Sciatic nerve (tissue), 2 donors: ENCODE data around the gene PSENEN. TPM values are rescaled to one million over a fixed set of nuclear protein-coding genes. Genes with fewer than 3 reads are reported as not detected.

Experiments used
- ATAC-seq: fragments of 200-7000 bp; cut with Tn5 transposase; one replicate; pipeline ENCODE4 v1.9.1; 2020; ENCODE audit warnings: mild to moderate bottlenecking, moderate library complexity
- DNase-seq: peaks from one replicate; pipeline ENCODE4 v3.0.0-alpha.2; 2020; ENCODE audit warnings: low spot score
- intact Hi-C: fragments of 100-400 bp; cut with DNase I; formaldehyde crosslinking; loops from one replicate; pipeline ENCODE4 v1.14.2; 2022
- total RNA-seq: library from RNA; stranded (reverse); fragmentation: NEBNext Ultra II Directional; extraction: Animal tissue kit (Norgen Biotek cat#: 25700); gene quantifications from one replicate; pipeline ENCODE4 v1.2.1, GENCODE V29; 2021
- donor health status: DM: no; HTN: no; CAD: no.
- donor health status: DM: no; HTN: no; CAD: no.

PSENEN gene
- total RNA-seq, 1 donor from 2014 or later: 45.6 TPM

GRCh38 chr19:35779033-35779432, 33.6 kb downstream of the PSENEN start:
- DNase-seq (no peak), ATAC-seq (no peak)
- intact Hi-C loops: no loop called here

- intact Hi-C loops: no loop called here
- no peak for DNase-seq
- no peak for ATAC-seq
These were observed 34.6 kb downstream of the PSENEN start for GRCh38 chr19:35780058-35780457.

- DNase-seq (no peak), ATAC-seq (no peak)
- intact Hi-C loops: no loop called here
These were observed 35.3 kb downstream of the PSENEN start for GRCh38 chr19:35780717-35781116.

- intact Hi-C loops: no loop called here
- ATAC-seq (no peak), DNase-seq (no peak)
These were observed 36.2 kb downstream of the PSENEN start for GRCh38 chr19:35781650-35782049.

- DNase-seq (no peak), ATAC-seq (no peak)
- intact Hi-C loops: no loop called here
These were observed 37.1 kb downstream of the PSENEN start for GRCh38 chr19:35782589-35782988.

- intact Hi-C loops: no loop called here
- DNase-seq (no peak), ATAC-seq (no peak)
These were observed 38.3 kb downstream of the PSENEN start for GRCh38 chr19:35783469-35784434.

- no peak for ATAC-seq
- DNase-seq: no peak
- intact Hi-C loops: no loop called here
These were observed 39.3 kb downstream of the PSENEN start for GRCh38 chr19:35784503-35785338.

DNA sequence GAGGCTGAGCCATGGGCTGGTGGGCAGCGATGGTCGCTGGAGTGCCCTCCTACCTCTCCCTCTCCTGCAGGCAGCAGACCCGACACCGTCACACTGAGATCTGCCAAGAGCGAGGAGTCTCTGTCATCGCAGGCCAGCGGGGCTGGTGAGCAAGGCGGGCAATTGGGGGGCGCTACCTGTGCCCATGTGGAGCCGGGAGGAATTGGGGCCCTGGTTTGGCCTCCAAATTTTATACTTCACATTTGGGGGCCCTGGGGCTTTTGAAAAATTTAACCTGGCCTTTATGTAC, 39.8 kb downstream of the PSENEN start:
- intact Hi-C loops: no loop called here
- no peak for ATAC-seq

DNA sequence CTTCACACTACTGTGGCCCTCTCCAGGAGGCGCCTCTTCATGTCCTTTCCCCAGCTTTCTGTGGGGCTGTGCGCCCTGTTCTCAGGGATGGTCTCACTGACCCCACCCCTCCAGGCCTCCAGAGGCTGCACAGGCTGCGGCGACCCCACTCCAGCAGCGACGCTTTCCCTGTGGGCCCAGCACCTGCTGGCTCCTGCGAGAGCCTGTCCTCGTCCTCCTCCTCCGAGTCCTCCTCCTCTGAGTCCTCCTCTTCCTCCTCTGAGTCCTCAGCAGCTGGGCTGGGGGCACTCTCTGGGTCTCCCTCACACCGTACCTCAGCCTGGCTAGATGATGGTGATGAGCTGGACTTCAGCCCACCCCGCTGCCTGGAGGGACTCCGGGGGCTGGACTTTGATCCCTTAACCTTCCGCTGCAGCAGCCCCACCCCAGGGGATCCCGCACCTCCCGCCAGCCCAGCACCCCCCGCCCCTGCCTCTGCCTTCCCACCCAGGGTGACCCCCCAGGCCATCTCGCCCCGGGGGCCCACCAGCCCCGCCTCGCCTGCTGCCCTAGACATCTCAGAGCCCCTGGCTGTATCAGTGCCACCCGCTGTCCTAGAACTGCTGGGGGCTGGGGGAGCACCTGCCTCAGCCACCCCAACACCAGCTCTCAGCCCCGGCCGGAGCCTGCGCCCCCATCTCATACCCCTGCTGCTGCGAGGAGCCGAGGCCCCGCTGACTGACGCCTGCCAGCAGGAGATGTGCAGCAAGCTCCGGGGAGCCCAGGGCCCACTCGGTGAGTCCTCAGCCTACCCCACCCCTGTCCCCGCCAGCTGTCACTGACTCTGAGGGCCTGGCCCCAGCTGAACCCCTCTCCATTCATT, 41.1 kb downstream of the PSENEN start:
- intact Hi-C loops: no loop called here
- ATAC-seq (no peak), DNase-seq (no peak)

More for the DNA sequence above, 39.8 kb downstream of the PSENEN start:
- no peak for DNase-seq

DNA sequence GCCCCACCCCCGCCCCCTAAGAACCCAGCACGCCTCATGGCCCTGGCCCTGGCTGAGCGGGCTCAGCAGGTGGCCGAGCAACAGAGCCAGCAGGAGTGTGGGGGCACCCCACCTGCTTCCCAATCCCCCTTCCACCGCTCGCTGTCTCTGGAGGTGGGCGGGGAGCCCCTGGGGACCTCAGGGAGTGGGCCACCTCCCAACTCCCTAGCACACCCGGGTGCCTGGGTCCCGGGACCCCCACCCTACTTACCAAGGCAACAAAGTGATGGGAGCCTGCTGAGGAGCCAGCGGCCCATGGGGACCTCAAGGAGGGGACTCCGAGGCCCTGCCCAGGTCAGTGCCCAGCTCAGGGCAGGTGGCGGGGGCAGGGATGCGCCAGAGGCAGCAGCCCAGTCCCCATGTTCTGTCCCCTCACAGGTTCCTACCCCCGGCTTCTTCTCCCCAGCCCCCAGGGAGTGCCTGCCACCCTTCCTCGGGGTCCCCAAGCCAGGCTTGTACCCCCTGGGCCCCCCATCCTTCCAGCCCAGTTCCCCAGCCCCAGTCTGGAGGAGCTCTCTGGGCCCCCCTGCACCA, 41.9 kb downstream of the PSENEN start:
- intact Hi-C loops: no loop called here
- ATAC-seq (no peak), DNase-seq (no peak)

GRCh38 chr19:35788205-35788960, 42.9 kb downstream of the PSENEN start:
- DNase-seq (no peak), ATAC-seq (no peak)
- intact Hi-C loops: no loop called here

GRCh38 chr19:35789195-35789977, 43.9 kb downstream of the PSENEN start:
- DNase-seq: no peak
- no peak for ATAC-seq
- intact Hi-C loops: no loop called here

DNA sequence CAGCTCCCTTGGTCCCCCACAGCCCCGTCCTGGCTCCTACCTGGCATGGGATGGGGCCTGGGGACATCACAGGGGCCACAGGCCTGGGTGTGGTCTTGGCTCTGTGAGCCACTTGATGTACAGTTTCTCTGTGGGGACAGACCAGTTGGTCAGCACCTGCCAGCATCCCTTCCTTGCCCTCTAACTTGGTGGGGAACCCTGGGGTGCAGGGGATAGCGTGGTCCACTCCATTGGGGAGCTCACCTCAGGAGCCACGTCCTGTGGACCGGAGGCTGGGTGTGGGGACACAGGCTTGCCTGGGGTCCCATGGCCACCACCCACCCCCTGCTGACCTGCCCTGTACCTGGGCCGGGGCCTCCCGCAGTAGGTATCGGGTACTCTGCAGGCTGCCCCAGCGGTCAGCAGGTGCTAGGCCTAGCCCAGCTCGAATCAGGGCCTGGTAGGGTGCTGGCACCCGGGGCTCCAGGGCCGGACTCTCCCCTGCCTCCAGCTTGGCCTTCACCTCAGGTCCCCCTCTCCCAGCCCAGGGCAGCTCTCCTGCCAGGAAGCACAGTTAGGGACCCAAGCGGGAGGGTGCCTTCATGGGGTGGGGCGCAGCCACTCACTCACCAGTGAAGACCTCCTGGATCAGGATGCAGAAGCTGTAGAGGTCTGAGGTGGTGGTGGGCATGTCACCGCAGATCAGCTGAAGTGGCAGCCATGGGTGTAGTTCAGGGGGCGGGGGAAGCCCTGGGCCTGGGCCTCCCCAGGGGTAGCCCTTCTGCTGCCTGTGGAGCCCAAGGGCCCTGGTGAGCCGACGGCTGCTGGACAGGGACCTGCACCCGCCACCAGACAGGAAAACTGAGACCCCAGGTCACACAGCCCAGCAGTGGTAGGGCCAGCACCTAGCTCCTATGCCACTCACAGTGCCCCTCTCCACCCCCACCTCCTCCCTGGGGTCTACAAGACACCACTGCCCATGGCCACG, 44.8 kb downstream of the PSENEN start:
- ATAC-seq: no peak
- no peak for DNase-seq
- intact Hi-C loops: no loop called here

DNA sequence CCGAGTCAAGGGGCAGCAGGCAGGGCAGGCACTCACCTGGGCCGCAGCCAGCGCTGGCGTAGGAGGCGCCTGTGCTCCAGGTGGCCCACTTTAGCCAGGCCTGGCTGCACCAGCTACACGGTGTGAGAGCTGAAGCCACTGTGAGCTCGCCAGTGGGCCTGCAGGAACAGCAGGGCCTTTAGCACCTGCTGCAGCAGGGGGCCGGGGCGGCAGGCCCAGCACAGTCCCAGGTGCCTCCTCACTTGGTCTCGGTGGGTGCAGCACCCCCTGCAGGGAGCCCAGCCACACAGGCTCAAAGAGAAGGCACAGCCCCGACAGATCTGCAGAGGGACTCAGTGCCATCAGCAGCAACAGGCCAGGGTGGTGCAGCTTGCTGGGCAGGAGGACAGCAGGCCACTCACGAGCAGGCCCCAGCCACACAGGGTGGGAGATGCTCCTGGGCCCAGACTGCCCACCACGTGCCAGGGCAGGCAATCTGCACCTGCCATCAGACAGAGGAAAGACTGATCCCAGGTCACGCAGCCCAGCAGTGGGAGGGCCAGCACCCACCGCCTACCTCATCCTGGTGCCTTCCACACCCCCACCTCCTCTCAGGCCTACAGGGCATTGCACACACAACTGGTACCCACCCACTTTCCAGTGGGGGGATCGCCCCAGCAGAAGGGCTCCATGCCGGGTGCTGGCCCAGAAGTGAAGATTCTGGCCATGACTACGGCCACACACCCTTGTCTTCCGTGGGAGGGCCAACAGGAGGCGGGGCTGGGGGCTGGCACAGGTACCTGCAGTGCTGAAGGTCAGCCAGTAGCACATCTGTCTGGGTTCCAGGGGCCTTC, 45.7 kb downstream of the PSENEN start:
- DNase-seq (no peak), ATAC-seq (no peak)
- intact Hi-C loops: no loop called here

DNA sequence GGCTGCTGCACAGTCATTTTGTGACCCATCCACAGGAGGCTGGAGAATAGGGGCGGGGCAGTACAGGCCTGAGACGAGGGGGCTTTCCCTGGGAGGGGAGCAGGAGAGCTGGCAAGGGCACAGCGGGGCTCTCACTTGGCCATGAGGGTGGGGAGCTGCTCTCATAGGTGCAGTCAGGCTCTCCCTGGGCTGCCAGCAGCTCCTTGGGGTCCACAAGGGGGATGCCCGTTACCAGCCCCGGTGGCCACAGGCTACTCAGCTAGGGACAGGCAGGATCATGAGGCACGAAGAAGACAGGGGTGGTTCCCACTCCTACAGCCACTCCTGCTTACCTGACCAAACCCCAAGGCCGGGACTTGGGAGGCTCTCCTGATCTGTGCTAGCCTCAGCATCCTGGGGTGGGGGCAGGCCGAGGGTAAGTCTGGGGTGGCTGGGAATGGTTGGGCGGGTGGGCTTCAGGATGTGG, 46.4 kb downstream of the PSENEN start:
- DNase-seq: no peak
- ATAC-seq: no peak
- intact Hi-C loops: no loop called here

- intact Hi-C loops: no loop called here
- DNase-seq: no peak
These were observed 46.9 kb downstream of the PSENEN start for GRCh38 chr19:35792312-35792711.

More at GRCh38 chr19:35792312-35792711, 46.9 kb downstream of the PSENEN start:
- no peak for ATAC-seq
